Tibial nerve (tissue), 4 donors: ENCODE results near the gene POLR1B.
"Not testable (repeated sequence)": the region's sequence is repeated elsewhere in the genome, so short reads cannot be mapped to it uniquely, and the experiment has no call there.

Experiments
- CTCF ChIP-seq, 5 experiments: fragments of 200-600 bp in 3 of 5; fragments of 450-650 bp in 2 of 5; sonication (generic) in 3 of 5; IDR thresholded peaks; one replicate each; pipeline ENCODE4 v1.5.1; 2016 to 2019; ENCODE audit warnings: antibody characterized with exemption in 5 of 5, mild to moderate bottlenecking in 3 of 5, moderate library complexity in 2 of 5
- EP300 ChIP-seq, 2 donors: sonication (generic); formaldehyde crosslinking; IDR thresholded peaks; one replicate each; pipeline ENCODE4 v1.6.1; 2017; ENCODE audit warnings: antibody characterized with exemption in 2 of 2, mild to moderate bottlenecking in 1 of 2
- POLR2A ChIP-seq, 2 donors: fragments of 450-650 bp; IDR thresholded peaks; one replicate each; pipeline ENCODE4 v1.6.1; 2017; ENCODE audit warnings: antibody characterized with exemption in 2 of 2, mild to moderate bottlenecking in 2 of 2, moderate library complexity in 2 of 2

GRCh38 chr2:112612283-112612682, 70.0 kb downstream of the POLR1B start:
- not testable (repeated sequence) for TF ChIP-seq CTCF, EP300, POLR2A (IDR thresholded peaks at IDR 0.05)
